HEK293 (cell line): Measurements from ENCODE around the gene FAM217B.
A peak's percentile ranks its signal among the peaks of the same experiment; 100 is the strongest.

ENCODE experiments used
- CTCF ChIA-PET: fragments of 350-600 bp; formaldehyde crosslinking; extraction: SDS; loops from one replicate; lab custom pipeline; 2021; ENCODE audit warnings: antibody characterized with exemption; lab: Yijun Ruan, JAX
- POLR2A ChIA-PET: fragments of 300-600 bp; formaldehyde crosslinking; extraction: SDS; loops from one replicate; lab custom pipeline; 2020; ENCODE audit warnings: antibody characterized with exemption, inconsistent platforms; lab: Yijun Ruan, JAX
- H3K27ac ChIP-seq: fragments of 200-500 bp; sonication (Bioruptor generic); 2 replicates; pipeline ENCODE4 v1.5.1; 2014; ENCODE audit warnings: low read depth, low read length, control low read depth, inconsistent platforms; ENCODE audit errors: extremely low read depth
- H3K36me3 ChIP-seq, 2 experiments: fragments of 200-500 bp in 1 of 2; sonication (Bioruptor generic) in 1 of 2; 1 replicate in 1 of 2; 2 replicates in 1 of 2; pipeline ENCODE4 v1.5.1; 2014 to 2017; ENCODE audit warnings: inconsistent platforms in 2 of 2, low read length in 2 of 2; ENCODE audit not compliant: control insufficient read depth in 2 of 2, insufficient read depth in 1 of 2
- H3K4me1 ChIP-seq: fragments of 200-500 bp; sonication (Bioruptor generic); 2 replicates; pipeline ENCODE4 v1.5.1; 2014; ENCODE audit warnings: mild to moderate bottlenecking, low read length, inconsistent platforms; ENCODE audit not compliant: control insufficient read depth, insufficient read depth
- H3K4me3 ChIP-seq: 2 replicates; pipeline ENCODE4 v1.5.1; 2011; ENCODE audit warnings: low read depth, mild to moderate bottlenecking, control low read depth, low read length, moderate library complexity
- H3K9me3 ChIP-seq: fragments of 200-500 bp; sonication (Bioruptor generic); 2 replicates; pipeline ENCODE4 v1.5.1; 2014; ENCODE audit warnings: low read depth, low read length, inconsistent platforms; ENCODE audit not compliant: control insufficient read depth, insufficient read depth
- AEBP2 ChIP-seq: fragments of 450-650 bp; formaldehyde crosslinking; IDR thresholded peaks from 2 replicates; pipeline ENCODE4 v1.5.1; 2016; ENCODE audit warnings: missing biosample characterization, missing genetic modification characterization, borderline replicate concordance
- IKZF3 ChIP-seq: fragments of 450-650 bp; IDR thresholded peaks from 2 replicates; pipeline ENCODE4 v1.5.0; 2018; ENCODE audit warnings: missing biosample characterization, mild to moderate bottlenecking, missing genetic modification characterization, moderate library complexity
- PRDM1 ChIP-seq: fragments of 450-650 bp; formaldehyde crosslinking; IDR thresholded peaks from 2 replicates; pipeline ENCODE4; 2016; ENCODE audit warnings: missing biosample characterization, missing genetic modification characterization
- PRDM6 ChIP-seq: fragments of 450-650 bp; formaldehyde crosslinking; IDR thresholded peaks from 2 replicates; pipeline ENCODE4 v1.5.1; 2017; ENCODE audit warnings: missing biosample characterization, missing genetic modification characterization
- ZBTB44 ChIP-seq: fragments of 450-650 bp; IDR thresholded peaks from 2 replicates; pipeline ENCODE4 v1.5.1; 2018; ENCODE audit warnings: missing biosample characterization, mild to moderate bottlenecking, missing genetic modification characterization
- ZEB2 ChIP-seq: fragments of 450-650 bp; formaldehyde crosslinking; IDR thresholded peaks from 2 replicates; pipeline ENCODE4 v1.5.1; 2016; ENCODE audit warnings: missing biosample characterization, missing genetic modification characterization
- ZFHX2 ChIP-seq: fragments of 450-650 bp; formaldehyde crosslinking; conservative IDR thresholded peaks from 2 replicates; pipeline ENCODE4 v1.5.1; 2016; ENCODE audit warnings: missing biosample characterization, missing genetic modification characterization
- ZNF169 ChIP-seq: fragments of 450-650 bp; formaldehyde crosslinking; IDR thresholded peaks from 2 replicates; pipeline ENCODE4 v1.5.1; 2016; ENCODE audit warnings: missing biosample characterization, missing genetic modification characterization
- ZNF221 ChIP-seq: fragments of 450-650 bp; formaldehyde crosslinking; IDR thresholded peaks from 2 replicates; pipeline ENCODE4 v1.5.1; 2017; ENCODE audit warnings: missing biosample characterization, missing genetic modification characterization, borderline replicate concordance
- ZNF239 ChIP-seq: fragments of 450-650 bp; formaldehyde crosslinking; IDR thresholded peaks from 2 replicates; pipeline ENCODE4 v1.5.1; 2016; ENCODE audit warnings: missing biosample characterization, missing genetic modification characterization
- ZNF266 ChIP-seq: fragments of 450-650 bp; formaldehyde crosslinking; IDR thresholded peaks from 2 replicates; pipeline ENCODE4 v1.5.1; 2016; ENCODE audit warnings: missing biosample characterization, missing genetic modification characterization, low read depth
- ZNF274 ChIP-seq, 2 experiments: fragments of 200-500 bp in 1 of 2; fragments of 450-650 bp in 1 of 2; sonication (Bioruptor generic) in 1 of 2; formaldehyde crosslinking in 1 of 2; IDR thresholded peaks; 2 replicates each; pipeline versions ENCODE4 v1.5.1 to v1.6.1; 2014 to 2016; ENCODE audit warnings: borderline replicate concordance in 1 of 2, inconsistent platforms in 1 of 2, low read length in 1 of 2, missing biosample characterization in 1 of 2, missing genetic modification characterization in 1 of 2
- ZNF292 ChIP-seq: fragments of 450-650 bp; formaldehyde crosslinking; IDR thresholded peaks from 2 replicates; pipeline ENCODE4 v1.5.1; 2016; ENCODE audit warnings: low read depth, missing biosample characterization, missing genetic modification characterization, borderline replicate concordance
- ZNF354C ChIP-seq: fragments of 450-650 bp; formaldehyde crosslinking; IDR thresholded peaks from 2 replicates; pipeline ENCODE4 v1.5.1; 2016; ENCODE audit warnings: missing biosample characterization, missing genetic modification characterization, low read depth, borderline replicate concordance
- ZNF362 ChIP-seq: fragments of 450-650 bp; formaldehyde crosslinking; IDR thresholded peaks from 2 replicates; pipeline ENCODE4 v1.5.1; 2016; ENCODE audit warnings: missing biosample characterization, missing genetic modification characterization
- ZNF394 ChIP-seq: fragments of 450-650 bp; formaldehyde crosslinking; IDR thresholded peaks from 2 replicates; pipeline ENCODE4 v1.5.1; 2016; ENCODE audit warnings: missing biosample characterization, missing genetic modification characterization, mild to moderate bottlenecking, moderate library complexity, borderline replicate concordance
- ZNF473 ChIP-seq: fragments of 450-650 bp; formaldehyde crosslinking; IDR thresholded peaks from 2 replicates; pipeline ENCODE4 v1.5.1; 2017; ENCODE audit warnings: missing biosample characterization, missing genetic modification characterization
- ZNF521 ChIP-seq: fragments of 450-650 bp; formaldehyde crosslinking; IDR thresholded peaks from 2 replicates; pipeline ENCODE4 v1.5.1; 2017; ENCODE audit warnings: missing biosample characterization, mild to moderate bottlenecking, missing genetic modification characterization
- ZNF549 ChIP-seq: fragments of 450-650 bp; IDR thresholded peaks from 2 replicates; pipeline ENCODE4 v1.5.1; 2018; ENCODE audit warnings: missing biosample characterization, missing genetic modification characterization, mild to moderate bottlenecking, inconsistent platforms, moderate library complexity
- ZNF571 ChIP-seq: fragments of 450-650 bp; formaldehyde crosslinking; IDR thresholded peaks from 2 replicates; pipeline ENCODE4 v1.5.0; 2017; ENCODE audit warnings: missing biosample characterization, missing genetic modification characterization
- ZNF585B ChIP-seq: fragments of 450-650 bp; formaldehyde crosslinking; IDR thresholded peaks from 2 replicates; pipeline ENCODE4 v1.5.1; 2016; ENCODE audit warnings: missing biosample characterization, missing genetic modification characterization
- ZNF623 ChIP-seq: fragments of 450-650 bp; formaldehyde crosslinking; IDR thresholded peaks from 2 replicates; pipeline ENCODE4 v1.5.1; 2016; ENCODE audit warnings: missing biosample characterization, missing genetic modification characterization
- ZNF707 ChIP-seq: fragments of 450-650 bp; formaldehyde crosslinking; IDR thresholded peaks from 2 replicates; pipeline ENCODE4 v1.5.1; 2016; ENCODE audit warnings: missing biosample characterization, missing genetic modification characterization
- ZSCAN5A ChIP-seq: fragments of 450-650 bp; formaldehyde crosslinking; IDR thresholded peaks from 2 replicates; pipeline ENCODE4 v1.5.1; 2016; ENCODE audit warnings: missing biosample characterization, missing genetic modification characterization

The FAM217B gene

GRCh38 chr20:59972037-59972801 lies 32.0 kb downstream of the FAM217B start (continued):
- TF ChIP-seq ZNF274 (IDR thresholded peaks at IDR 0.05; ENCODE audit: low read length) (no peak), ZNF274 (tag by site-specific recombination; IDR thresholded peaks at IDR 0.05; ENCODE audit: borderline replicate concordance) (no peak), ZNF266 (no peak), PRDM1 (tag by site-specific recombination) (no peak), ZNF239 (tag by site-specific recombination) (no peak)

GRCh38 chr20:59976156-59976782 lies 36.1 kb downstream of the FAM217B start:
- Histone ChIP-seq H3K27ac (no peak overlapping the region), H3K4me3 (no peak overlapping the region), H3K36me3 (no peaks in the 10 kb centered on the region), H3K9me3 (no peaks in the 10 kb centered on the region), H3K4me1 (no peaks in the 10 kb centered on the region)
- TF ChIP-seq PRDM6 (tag by site-specific recombination) (peak; percentile 43; the same call in 1 of the 2 replicates), ZNF362 (tag by site-specific recombination) (no peak)
- CTCF ChIA-PET: interaction anchor here (1.3 kb wide), 1 partner anchor 21 kb away, joined by 4 read pairs; no protein-coding TSS in a partner anchor
- POLR2A ChIA-PET: no interaction called here

GRCh38 chr20:59977086-59977485 lies 36.9 kb downstream of the FAM217B start:
- no peaks in the 10 kb centered on the region for H3K36me3 ChIP-seq
- CTCF ChIA-PET: interaction anchor here (0.5 kb wide), 1 partner anchor 404 kb away, joined by 3 read pairs; no protein-coding TSS in a partner anchor
- POLR2A ChIA-PET: no interaction called here
- H3K4me1 ChIP-seq: no peaks in the 10 kb centered on the region
- no peak overlapping the region for H3K27ac ChIP-seq
- no peak overlapping the region for H3K4me3 ChIP-seq
- no peaks in the 10 kb centered on the region for H3K9me3 ChIP-seq
- TF ChIP-seq ZNF585B (no peak), ZBTB44 (tag by site-specific recombination) (no peak), AEBP2 (tag by site-specific recombination) (no peak), ZNF169 (tag by site-specific recombination) (no peak), ZEB2 (no peak), ZNF354C (no peak), ZNF521 (tag by site-specific recombination) (no peak), ZNF394 (tag by site-specific recombination) (no peak), ZFHX2 (no peak), ZNF473 (tag by site-specific recombination) (no peak), ZNF292 (no peak), ZSCAN5A (tag by site-specific recombination) (no peak), ZNF623 (tag by site-specific recombination) (no peak), ZNF707 (tag by site-specific recombination) (no peak), IKZF3 (no peak), ZNF549 (tag by site-specific recombination) (no peak), ZNF221 (tag by site-specific recombination) (no peak), ZNF571 (tag by site-specific recombination) (no peak)
